Activated naive CD8-positive, alpha-beta T cell (primary cell): Measurements from ENCODE around the gene STT3B.
"Not testable (repeated sequence)": the region's sequence is repeated elsewhere in the genome, so short reads cannot be mapped to it uniquely, and the experiment has no call there.

Experiments used
- H3K27ac Mint-ChIP-seq: one replicate; pipeline ENCODE4 v1.8.0; 2021; ENCODE audit warnings: mixed read lengths
- H3K27me3 Mint-ChIP-seq: one replicate; pipeline ENCODE4 v1.8.0; 2021; ENCODE audit warnings: mixed read lengths
- H3K36me3 Mint-ChIP-seq: one replicate; pipeline ENCODE4 v1.8.0; 2021; ENCODE audit warnings: mixed read lengths
- H3K4me1 Mint-ChIP-seq: one replicate; pipeline ENCODE4 v1.8.0; 2021; ENCODE audit warnings: low read depth, mixed read lengths
- H3K4me3 Mint-ChIP-seq: one replicate; pipeline ENCODE4 v1.8.0; 2021; ENCODE audit warnings: mild to moderate bottlenecking, mixed read lengths
- H3K9me3 Mint-ChIP-seq: one replicate; pipeline ENCODE4 v1.8.0; 2021; ENCODE audit warnings: low read depth, mixed read lengths

Gene STT3B

DNA sequence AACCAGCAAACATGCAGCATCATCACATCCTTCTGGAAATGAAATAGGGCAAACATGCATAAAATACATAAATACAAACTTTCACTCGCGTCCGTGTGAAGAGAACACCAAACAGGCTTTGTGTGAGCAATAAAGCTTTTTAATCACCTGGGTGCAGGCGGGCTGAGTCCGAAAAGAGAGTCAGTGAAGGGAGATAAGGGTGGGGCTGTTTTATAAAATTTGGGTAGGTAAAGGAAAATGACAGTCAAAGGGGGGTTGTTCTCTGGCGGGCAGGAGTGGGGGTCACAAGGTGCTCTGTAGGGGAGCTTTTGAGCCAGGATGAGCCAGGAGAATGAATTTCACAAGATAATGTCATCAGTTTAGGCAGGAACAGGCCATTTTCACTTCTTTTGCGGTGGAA, 26.2 kb upstream of the STT3B start:
- H3K27ac Mint-ChIP-seq, H3K9me3 Mint-ChIP-seq, H3K27me3 Mint-ChIP-seq, H3K4me3 Mint-ChIP-seq, H3K36me3 Mint-ChIP-seq: not testable (repeated sequence)
- peaks cover 54% of the 10 kb centered on the region for H3K4me1 Mint-ChIP-seq

DNA sequence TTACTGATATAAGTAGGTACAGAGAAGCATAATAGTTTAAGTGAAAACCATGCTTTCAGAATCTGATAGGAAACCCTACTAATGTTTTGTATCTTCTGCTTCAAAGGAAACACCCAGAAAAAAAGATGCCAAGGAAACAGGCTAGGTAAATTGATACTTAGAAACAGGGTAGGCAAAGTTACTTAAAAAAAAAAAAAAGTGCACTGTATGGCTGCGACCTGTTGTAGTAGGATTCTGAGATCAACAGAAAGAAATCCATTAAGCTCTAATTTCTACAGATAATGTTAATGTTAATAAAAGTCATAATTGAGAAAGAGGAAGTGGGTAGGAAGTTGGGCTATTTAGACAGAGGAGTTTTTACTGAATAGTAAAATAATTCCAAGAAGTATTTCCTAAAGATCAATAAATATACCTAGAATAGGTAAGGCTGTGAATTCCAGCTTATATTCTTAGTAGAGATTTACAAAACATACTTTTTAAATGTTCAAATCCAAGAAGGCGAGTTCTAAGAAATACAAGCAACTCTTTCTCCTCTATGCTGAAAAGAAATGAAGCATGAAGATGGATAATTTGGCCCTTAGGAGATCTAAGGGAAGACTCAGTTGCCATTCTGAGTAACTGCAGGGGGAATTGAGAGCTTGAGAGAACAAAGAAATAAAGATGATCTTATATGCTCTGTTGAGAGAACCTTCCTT, 24.1 kb upstream of the STT3B start:
- Mint-ChIP-seq H3K4me1 (peaks cover 46% of the 10 kb centered on the region), H3K27ac (peak overlapping the region; percentile 13), H3K9me3 (no peaks in the 10 kb centered on the region), H3K27me3 (no peaks in the 10 kb centered on the region), H3K36me3 (no peaks in the 10 kb centered on the region), H3K4me3 (peak overlapping the region; percentile 11)

DNA sequence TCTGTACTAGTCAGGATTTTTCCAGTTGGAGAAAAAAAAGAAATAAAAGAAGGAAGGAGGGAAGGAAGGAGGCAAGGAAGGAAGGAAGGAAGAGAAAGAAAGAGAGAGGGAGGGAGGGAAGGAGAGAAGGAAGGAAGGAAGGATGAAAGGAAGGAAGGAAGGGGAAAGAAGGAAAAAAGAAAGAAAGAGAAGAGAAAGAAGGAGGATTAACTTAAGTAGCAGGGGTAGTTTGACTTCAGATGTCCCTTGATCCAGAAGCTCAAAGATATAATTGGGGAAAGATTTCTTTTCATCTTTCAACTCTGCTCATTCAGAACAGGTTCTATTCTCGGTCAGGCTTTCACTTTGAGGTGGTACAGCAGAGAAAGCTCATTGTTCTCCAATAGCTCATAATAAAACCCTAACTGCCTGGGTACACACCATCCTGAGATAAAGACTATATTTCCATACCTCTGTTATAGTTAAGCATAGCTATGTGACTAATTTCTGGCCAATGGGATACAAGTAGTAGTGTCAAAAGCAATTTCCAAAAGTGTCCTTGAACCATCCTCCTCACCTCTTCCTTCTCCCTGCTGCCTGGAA, 23.5 kb upstream of the STT3B start:
- Mint-ChIP-seq H3K36me3 (no peaks in the 10 kb centered on the region), H3K27ac (peak overlapping the region; percentile 50), H3K4me1 (peaks cover 46% of the 10 kb centered on the region), H3K4me3 (peak overlapping the region; percentile 11), H3K9me3 (no peaks in the 10 kb centered on the region), H3K27me3 (no peaks in the 10 kb centered on the region)

DNA sequence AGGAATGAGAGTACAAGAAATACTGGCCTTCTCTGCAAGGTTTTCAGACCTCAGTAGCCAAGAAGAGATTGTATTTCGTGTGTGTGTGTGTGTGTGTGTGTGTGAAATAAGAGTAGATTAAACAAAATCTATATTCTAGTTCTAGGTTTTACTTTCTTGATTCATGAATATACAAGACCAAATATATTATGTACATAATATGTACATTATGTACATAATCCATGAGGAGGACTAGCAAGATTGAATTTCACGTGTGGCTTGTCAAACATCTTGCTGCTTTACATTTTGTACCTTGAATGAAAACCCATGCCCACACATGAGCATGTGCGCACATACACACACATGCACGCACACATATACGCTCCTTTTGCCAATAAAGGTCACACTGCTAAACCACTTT, 18.2 kb upstream of the STT3B start:
- Mint-ChIP-seq H3K9me3 (no peaks in the 10 kb centered on the region), H3K4me1 (peaks cover 4% of the 10 kb centered on the region), H3K36me3 (peaks cover 2% of the 10 kb centered on the region), H3K4me3 (no peak overlapping the region), H3K27ac (no peak overlapping the region), H3K27me3 (no peaks in the 10 kb centered on the region)

DNA sequence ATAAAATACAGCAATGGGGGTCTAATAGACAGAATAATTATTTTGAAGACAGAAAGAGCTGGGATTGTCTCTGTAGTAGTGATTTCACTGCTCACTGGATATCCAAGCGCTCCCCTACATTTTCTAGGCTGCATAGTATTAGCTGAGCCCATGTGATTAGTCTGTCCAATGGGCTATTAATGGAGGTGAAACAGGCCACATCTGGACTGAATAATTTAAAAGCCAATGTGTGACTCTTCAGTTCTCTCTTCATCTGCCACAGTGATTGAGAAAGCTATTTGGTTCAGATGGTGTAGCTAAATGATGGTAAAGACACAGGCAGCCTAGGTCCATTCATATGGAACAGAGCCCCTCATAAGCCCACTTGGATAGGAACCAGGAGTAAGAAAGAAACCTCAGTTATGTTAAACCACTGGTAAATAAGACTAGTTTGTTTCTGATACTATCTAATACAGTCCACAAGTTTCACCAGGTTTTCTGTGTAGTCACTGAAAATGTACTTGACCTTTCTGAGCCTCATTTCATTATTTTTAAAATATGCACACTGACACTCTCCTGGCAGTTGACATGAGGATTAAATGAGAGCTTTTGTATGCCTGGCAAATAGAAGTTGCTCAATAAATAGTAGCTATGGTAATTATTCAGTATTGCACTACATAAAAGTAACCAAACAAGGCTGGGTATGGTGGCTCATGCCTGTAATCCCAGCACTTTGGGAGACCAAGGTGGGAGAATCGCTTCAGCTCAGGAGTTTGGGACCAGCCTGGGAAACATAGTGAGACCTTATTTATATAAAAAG, 17.0 kb upstream of the STT3B start:
- H3K4me1 Mint-ChIP-seq = no peaks in the 10 kb centered on the region
- H3K4me3 Mint-ChIP-seq = no peak overlapping the region

DNA sequence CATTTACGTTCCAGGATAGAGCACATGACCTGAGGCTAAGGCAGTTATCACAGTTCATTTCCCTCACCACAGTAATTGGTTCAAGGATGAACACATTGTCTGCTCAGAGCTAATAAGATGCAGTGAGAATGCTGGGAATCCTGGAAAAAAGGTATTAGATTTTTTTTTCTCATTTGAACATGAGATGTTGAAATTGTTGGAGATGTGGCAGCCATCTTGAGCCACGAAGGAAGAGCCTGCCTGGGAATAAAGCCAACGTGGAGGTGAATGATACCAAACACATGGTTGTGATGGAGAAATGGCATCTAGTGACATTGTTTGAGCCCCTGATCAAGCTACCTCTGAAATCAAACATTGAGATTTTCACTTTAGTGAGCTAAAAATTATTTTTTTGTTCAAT, 16.0 kb upstream of the STT3B start:
- Mint-ChIP-seq H3K27me3 (no peaks in the 10 kb centered on the region), H3K27ac (no peak overlapping the region), H3K4me1 (peaks cover 4% of the 10 kb centered on the region), H3K9me3 (no peaks in the 10 kb centered on the region), H3K36me3 (peaks cover 3% of the 10 kb centered on the region), H3K4me3 (no peak overlapping the region)

More for the DNA sequence above, 17.0 kb upstream of the STT3B start:
- no peaks in the 10 kb centered on the region for H3K9me3 Mint-ChIP-seq
- no peak overlapping the region for H3K27ac Mint-ChIP-seq
- no peaks in the 10 kb centered on the region for H3K27me3 Mint-ChIP-seq
- peaks cover 3% of the 10 kb centered on the region for H3K36me3 Mint-ChIP-seq

DNA sequence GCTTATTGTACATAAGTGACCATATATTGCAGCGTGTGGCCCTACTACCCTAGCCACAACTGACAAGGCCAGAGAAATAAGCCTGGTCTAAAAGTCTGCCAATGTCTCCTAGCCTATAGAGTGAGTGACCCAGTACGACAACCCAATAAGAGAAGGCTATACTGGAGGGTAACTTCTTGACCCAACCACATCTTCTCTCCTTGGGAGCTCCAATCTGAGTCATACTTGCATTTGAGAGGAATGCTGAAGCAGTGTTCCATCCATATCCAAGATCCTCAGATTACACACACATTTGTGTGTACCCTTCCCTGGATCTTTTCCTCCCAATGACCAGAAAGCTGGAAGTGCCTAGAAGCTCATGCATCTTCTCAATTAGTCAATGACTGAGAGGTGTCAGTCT, 11.3 kb upstream of the STT3B start:
- Mint-ChIP-seq H3K4me1 (peaks cover 18% of the 10 kb centered on the region), H3K27ac (no peak overlapping the region), H3K9me3 (no peaks in the 10 kb centered on the region), H3K4me3 (no peak overlapping the region), H3K36me3 (peaks cover 5% of the 10 kb centered on the region), H3K27me3 (no peaks in the 10 kb centered on the region)

DNA sequence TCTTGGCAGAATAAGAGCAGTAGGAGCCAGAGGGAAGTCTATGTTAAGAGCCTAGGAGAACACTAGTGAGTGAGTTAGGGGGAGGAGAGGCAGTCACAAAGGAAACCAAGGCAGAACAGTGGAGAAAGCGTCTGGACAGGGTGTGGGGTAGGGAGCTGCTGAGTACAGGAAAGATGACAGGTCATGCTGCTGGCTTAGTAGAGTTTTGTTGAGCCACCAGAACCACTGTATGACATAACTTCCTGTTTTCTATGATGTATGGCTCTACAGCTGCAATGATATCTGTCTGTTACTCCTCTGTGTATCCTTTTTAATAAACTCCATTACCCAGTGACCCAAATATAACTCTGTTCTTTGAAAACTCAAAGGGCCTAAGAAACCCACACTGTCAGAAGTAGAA, 10.6 kb upstream of the STT3B start:
- Mint-ChIP-seq H3K36me3 (peaks cover 5% of the 10 kb centered on the region), H3K9me3 (no peaks in the 10 kb centered on the region), H3K4me3 (no peak overlapping the region), H3K27ac (peak overlapping the region; percentile 7), H3K27me3 (no peaks in the 10 kb centered on the region), H3K4me1 (peaks cover 18% of the 10 kb centered on the region)

DNA sequence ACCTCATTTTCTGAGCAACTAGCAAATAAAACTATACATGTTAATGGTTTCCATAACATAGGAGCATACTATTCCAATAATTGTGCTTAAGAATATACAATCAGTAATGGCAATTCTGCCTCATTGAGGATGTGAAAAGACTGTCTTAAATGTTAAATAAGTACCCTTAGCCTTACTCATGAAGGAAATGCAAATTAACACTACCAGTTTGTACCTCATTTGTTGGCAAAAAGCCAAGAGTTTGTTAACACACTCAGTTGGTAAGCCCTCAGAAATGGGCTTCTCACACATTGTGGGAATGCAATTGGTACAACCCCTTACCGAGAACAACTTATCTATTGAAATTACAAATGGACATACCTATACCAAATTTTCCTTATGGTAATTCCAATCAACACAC, 9.2 kb upstream of the STT3B start:
- H3K27ac Mint-ChIP-seq = no peak overlapping the region
- H3K9me3 Mint-ChIP-seq = no peaks in the 10 kb centered on the region
- no peaks in the 10 kb centered on the region for H3K27me3 Mint-ChIP-seq
- H3K36me3 Mint-ChIP-seq = peaks cover 5% of the 10 kb centered on the region
- H3K4me3 Mint-ChIP-seq = no peak overlapping the region
- H3K4me1 Mint-ChIP-seq = peaks cover 18% of the 10 kb centered on the region

DNA sequence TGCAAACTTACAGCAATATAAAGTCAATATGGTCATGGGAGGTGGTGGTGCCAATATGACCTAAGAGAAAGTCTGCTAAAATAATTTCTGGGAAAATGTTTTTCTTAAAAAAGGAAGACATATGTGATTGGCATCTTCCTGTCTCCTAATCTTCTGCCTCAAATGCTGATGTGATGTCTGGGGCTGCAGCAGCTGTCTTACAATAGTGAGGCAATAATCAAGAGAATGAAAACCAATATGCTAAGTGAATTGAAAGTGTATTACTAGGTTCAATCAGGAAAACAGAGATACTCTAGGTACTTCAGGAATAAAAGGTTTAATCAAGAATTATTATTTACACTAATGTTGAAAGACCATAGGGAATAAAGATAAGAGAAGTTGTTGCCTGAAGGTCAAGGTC, 7.2 kb upstream of the STT3B start:
- peaks cover 18% of the 10 kb centered on the region for H3K4me1 Mint-ChIP-seq
- no peak overlapping the region for H3K4me3 Mint-ChIP-seq
- no peak overlapping the region for H3K27ac Mint-ChIP-seq
- peaks cover 2% of the 10 kb centered on the region for H3K36me3 Mint-ChIP-seq
- H3K9me3 Mint-ChIP-seq = no peaks in the 10 kb centered on the region
- no peaks in the 10 kb centered on the region for H3K27me3 Mint-ChIP-seq

DNA sequence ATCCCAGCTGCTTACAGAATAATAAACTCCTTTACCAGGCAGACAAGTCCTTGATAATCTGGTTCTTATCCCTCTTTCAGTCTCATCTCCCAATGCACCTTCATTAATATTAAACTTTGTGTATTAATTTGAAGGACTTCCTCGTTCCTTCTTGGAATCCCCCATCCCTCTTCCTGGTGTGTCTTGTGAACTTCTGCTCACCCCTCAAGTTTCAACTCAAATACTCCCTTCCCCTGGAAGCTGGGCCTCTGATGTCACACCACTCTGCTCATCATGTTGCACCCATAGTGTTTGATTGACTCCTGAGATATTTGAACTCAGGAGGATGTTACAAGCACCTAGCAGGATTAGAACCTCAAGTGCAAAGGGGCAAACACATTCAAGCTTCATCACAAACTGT, 3.3 kb upstream of the STT3B start:
- Mint-ChIP-seq H3K27me3 (no peaks in the 10 kb centered on the region), H3K4me3 (no peak overlapping the region), H3K9me3 (no peaks in the 10 kb centered on the region), H3K4me1 (peaks cover 7% of the 10 kb centered on the region), H3K36me3 (peaks cover 2% of the 10 kb centered on the region), H3K27ac (no peak overlapping the region)

DNA sequence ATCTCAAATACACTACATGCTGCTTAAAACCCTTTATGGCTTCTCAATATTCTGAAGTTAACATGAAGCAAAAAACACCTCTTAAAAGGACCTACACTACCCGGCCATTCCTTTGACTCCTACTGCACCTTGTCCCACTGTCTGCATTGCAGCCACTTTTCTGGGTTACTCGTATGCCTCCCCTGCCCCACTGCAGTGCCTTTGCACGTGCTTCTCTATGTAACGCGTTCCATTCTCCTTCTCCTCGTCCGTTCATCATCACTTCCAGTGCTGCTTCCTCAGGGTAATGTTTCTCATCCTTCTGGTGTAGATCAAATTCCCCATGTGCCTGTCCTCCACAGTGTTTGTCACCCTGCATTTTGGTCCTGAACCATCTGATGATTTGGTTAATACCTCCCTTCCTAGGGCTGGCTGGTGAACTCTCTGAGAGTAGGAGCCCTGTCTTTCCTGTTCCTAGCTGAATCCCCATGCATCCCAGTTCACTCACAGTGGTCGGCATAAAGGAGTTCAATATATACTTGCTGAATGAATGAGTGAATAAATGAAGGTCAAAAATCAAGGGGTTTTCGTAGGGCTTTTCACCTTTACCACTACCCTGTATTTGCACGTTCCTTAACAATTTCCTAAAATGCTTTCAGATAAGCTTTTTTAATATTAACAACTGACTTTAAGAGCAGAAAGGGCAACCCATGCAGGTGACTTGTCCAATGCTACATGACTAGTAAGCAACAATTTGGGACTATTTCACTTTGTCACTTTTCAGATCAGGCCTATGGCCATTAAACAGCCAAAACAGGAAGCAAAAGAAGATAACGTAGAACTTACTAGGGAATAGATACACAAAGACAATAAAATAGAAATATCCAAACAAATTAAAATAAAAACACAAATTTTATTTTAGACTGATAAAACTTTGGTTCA, 2.4 kb upstream of the STT3B start:
- Mint-ChIP-seq H3K4me1 (peaks cover 11% of the 10 kb centered on the region), H3K4me3 (no peak overlapping the region), H3K9me3 (no peaks in the 10 kb centered on the region), H3K27me3 (no peaks in the 10 kb centered on the region), H3K27ac (no peak overlapping the region), H3K36me3 (peaks cover 2% of the 10 kb centered on the region)

DNA sequence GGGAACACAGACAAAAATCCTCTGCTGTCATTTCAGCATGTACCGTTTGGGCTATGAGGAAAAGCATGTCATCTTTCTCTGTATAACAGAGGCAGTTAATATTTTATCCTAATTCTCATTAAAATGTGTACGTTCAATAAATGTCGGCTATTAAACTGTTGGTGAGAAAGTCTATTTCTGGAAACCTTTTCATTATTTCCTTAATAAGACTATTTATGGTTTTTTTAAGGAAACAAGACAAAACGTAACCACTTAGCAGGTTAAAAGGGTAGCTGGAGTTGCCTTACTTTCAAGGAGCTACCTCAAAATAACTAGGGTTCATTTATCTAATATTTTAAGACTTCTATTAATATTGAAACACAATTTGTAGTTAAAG, 1.8 kb upstream of the STT3B start:
- Mint-ChIP-seq H3K4me3 (no peak overlapping the region), H3K4me1 (peaks cover 13% of the 10 kb centered on the region), H3K27me3 (no peaks in the 10 kb centered on the region), H3K9me3 (no peaks in the 10 kb centered on the region), H3K36me3 (no peaks in the 10 kb centered on the region), H3K27ac (no peak overlapping the region)

DNA sequence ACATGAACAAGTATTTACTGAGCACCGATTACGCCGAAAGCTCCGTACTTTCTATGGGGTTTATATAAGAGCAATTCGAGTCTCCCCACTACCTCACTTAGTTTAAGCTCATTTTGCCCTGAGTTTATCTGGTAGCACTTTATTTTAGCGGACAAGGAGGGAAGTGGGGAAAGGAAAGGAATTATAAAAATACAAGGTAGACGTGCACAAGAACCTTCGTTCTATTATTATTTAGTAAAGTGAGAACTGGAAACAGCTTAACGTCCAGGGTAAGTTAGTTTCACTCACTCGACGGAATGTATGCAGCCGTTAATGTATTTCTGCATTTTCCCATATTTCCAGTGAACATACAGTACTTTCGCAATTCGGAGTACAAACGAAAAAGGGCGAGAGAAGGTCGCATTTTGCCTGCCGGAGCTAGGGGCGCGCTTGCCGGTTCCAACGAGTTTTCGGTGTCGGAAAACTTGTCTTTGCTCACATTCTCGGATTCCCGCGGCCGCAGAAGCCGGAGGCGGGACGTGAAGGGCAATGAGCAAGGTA, 1.2 kb upstream of the STT3B start:
- no peaks in the 10 kb centered on the region for H3K36me3 Mint-ChIP-seq
- H3K27me3 Mint-ChIP-seq = no peaks in the 10 kb centered on the region
- no peak overlapping the region for H3K4me3 Mint-ChIP-seq

More for the DNA sequence above, 1.2 kb upstream of the STT3B start:
- no peaks in the 10 kb centered on the region for H3K9me3 Mint-ChIP-seq
- peaks cover 19% of the 10 kb centered on the region for H3K4me1 Mint-ChIP-seq
- peak overlapping the region; percentile 98 for H3K27ac Mint-ChIP-seq
